WTC11 (cell line): ENCODE measurements around the gene GNAO1. TPM values are rescaled to one million over a fixed set of nuclear protein-coding genes. Genes with fewer than 3 reads are reported as not detected.

ENCODE experiments used
- ATAC-seq: fragments of 200-7000 bp; cut with Tn5 transposase; 2 replicates; pipeline ENCODE4 v1.10.0; 2021; ENCODE audit warnings: mild to moderate bottlenecking, moderate library complexity
- CTCF ChIA-PET: fragments of 300-600 bp; sonication (Branson Sonifier 250); formaldehyde crosslinking; loops from one replicate; lab custom pipeline; 2021; ENCODE audit warnings: antibody characterized with exemption; lab: Charles Lee
- POLR2A ChIA-PET: fragments of 350-600 bp; sonication (Branson Sonifier 250); formaldehyde crosslinking; loops from one replicate; lab custom pipeline; 2021; ENCODE audit warnings: antibody characterized with exemption; lab: Charles Lee
- DNase-seq: peaks from one replicate; pipeline ENCODE4 v3.0.0; 2021; ENCODE audit warnings: low spot score
- H3K27ac Mint-ChIP-seq: 2 replicates; pipeline ENCODE4 v1.8.0; 2021; ENCODE audit warnings: mixed read lengths
- H3K27me3 Mint-ChIP-seq: 2 replicates; pipeline ENCODE4 v1.8.0; 2021; ENCODE audit warnings: low read depth, mild to moderate bottlenecking, moderate library complexity, mixed read lengths
- H3K36me3 Mint-ChIP-seq: 2 replicates; pipeline ENCODE4 v1.8.0; 2021; ENCODE audit warnings: mixed read lengths
- H3K4me1 Mint-ChIP-seq: 2 replicates; pipeline ENCODE4 v1.8.0; 2022; ENCODE audit warnings: mixed read lengths
- H3K4me3 Mint-ChIP-seq: 2 replicates; pipeline ENCODE4 v1.8.0; 2021; ENCODE audit warnings: mild to moderate bottlenecking, moderate library complexity, mixed read lengths
- H3K9me3 Mint-ChIP-seq: 2 replicates; pipeline ENCODE4 v1.8.0; 2021; ENCODE audit warnings: mixed read lengths
- ATF3 ChIP-seq: sonication (generic); formaldehyde crosslinking; conservative IDR thresholded peaks from 2 replicates; pipeline ENCODE4 v1.8.1; 2022; ENCODE audit warnings: mild to moderate bottlenecking, missing genetic modification reagents
- CDX4 ChIP-seq: fragments of 250-450 bp; sonication (Bioruptor Pico); IDR thresholded peaks from 2 replicates; pipeline ENCODE4 v1.9.0; 2021; ENCODE audit warnings: moderate library complexity, mild to moderate bottlenecking, inconsistent platforms, borderline replicate concordance
- CREB1 ChIP-seq: sonication (generic); formaldehyde crosslinking; IDR thresholded peaks from 2 replicates; pipeline ENCODE4 v1.8.0; 2023; ENCODE audit warnings: mild to moderate bottlenecking, missing genetic modification reagents
- E2F1 ChIP-seq: sonication (generic); formaldehyde crosslinking; IDR thresholded peaks from 2 replicates; pipeline ENCODE4 v1.8.0; 2022; ENCODE audit warnings: mild to moderate bottlenecking, missing genetic modification reagents
- EMX1 ChIP-seq: fragments of 250-450 bp; sonication (Bioruptor Pico); IDR thresholded peaks from 2 replicates; pipeline ENCODE4 v1.8.0; 2021; ENCODE audit warnings: mild to moderate bottlenecking
- ESRRA ChIP-seq: sonication (generic); formaldehyde crosslinking; IDR thresholded peaks from 2 replicates; pipeline ENCODE4 v1.8.1; 2022; ENCODE audit warnings: mild to moderate bottlenecking, missing genetic modification reagents, borderline replicate concordance
- FOXP1 ChIP-seq: sonication (generic); formaldehyde crosslinking; IDR thresholded peaks from 2 replicates; pipeline ENCODE4 v1.8.0; 2022; ENCODE audit warnings: missing genetic modification reagents, mild to moderate bottlenecking, moderate library complexity, borderline replicate concordance
- MXD4 ChIP-seq: fragments of 250-450 bp; sonication (Bioruptor Pico); IDR thresholded peaks from 2 replicates; pipeline ENCODE4 v1.8.0; 2021; ENCODE audit warnings: mild to moderate bottlenecking, moderate library complexity, borderline replicate concordance
- NFATC4 ChIP-seq: fragments of 250-450 bp; sonication (Bioruptor Pico); IDR thresholded peaks from 2 replicates; pipeline ENCODE4 v1.9.0; 2021; ENCODE audit warnings: mild to moderate bottlenecking
- NR1H2 ChIP-seq: sonication (generic); formaldehyde crosslinking; IDR thresholded peaks from 2 replicates; pipeline ENCODE4 v1.9.0; 2021; ENCODE audit warnings: mild to moderate bottlenecking, moderate library complexity, missing genetic modification reagents
- NR3C1 ChIP-seq: sonication (generic); formaldehyde crosslinking; conservative IDR thresholded peaks from 2 replicates; pipeline ENCODE4 v1.8.1; 2023; ENCODE audit warnings: low read depth, mild to moderate bottlenecking, missing genetic modification reagents
- PRRX2 ChIP-seq: fragments of 250-450 bp; sonication (Bioruptor Pico); IDR thresholded peaks from 2 replicates; pipeline ENCODE4 v1.8.0; 2021; ENCODE audit warnings: mild to moderate bottlenecking
- RORB ChIP-seq: fragments of 250-450 bp; sonication (Bioruptor Pico); IDR thresholded peaks from 2 replicates; pipeline ENCODE4 v1.9.0; 2021; ENCODE audit warnings: mild to moderate bottlenecking
- TCF7 ChIP-seq: sonication (generic); formaldehyde crosslinking; IDR thresholded peaks from 2 replicates; pipeline ENCODE4 v1.8.0; 2022; ENCODE audit warnings: mild to moderate bottlenecking, low read depth, missing genetic modification reagents, moderate library complexity
- TP53 ChIP-seq: sonication (generic); formaldehyde crosslinking; IDR thresholded peaks from 2 replicates; pipeline ENCODE4 v1.8.1; 2023; ENCODE audit warnings: mild to moderate bottlenecking, missing genetic modification reagents
- ZBTB43 ChIP-seq: sonication (generic); formaldehyde crosslinking; IDR thresholded peaks from 2 replicates; pipeline ENCODE4 v1.8.1; 2023; ENCODE audit warnings: mild to moderate bottlenecking, missing genetic modification reagents
- ZNF121 ChIP-seq: sonication (generic); formaldehyde crosslinking; IDR thresholded peaks from 2 replicates; pipeline ENCODE4 v1.8.0; 2023; ENCODE audit warnings: missing genetic modification reagents
- ZNF416 ChIP-seq: fragments of 250-450 bp; sonication (Bioruptor Pico); IDR thresholded peaks from 2 replicates; pipeline ENCODE4 v1.9.0; 2021; ENCODE audit warnings: mild to moderate bottlenecking, inconsistent platforms
- ZNF671 ChIP-seq: fragments of 250-450 bp; sonication (Bioruptor Pico); IDR thresholded peaks from 2 replicates; pipeline ENCODE4 v1.8.0; 2021; ENCODE audit warnings: mild to moderate bottlenecking
- total RNA-seq: library from RNA; stranded (reverse); gene quantifications from 3 replicates; pipeline ENCODE4 v1.2.3, GENCODE V29; 2021
- TF ChIP-seq, protein P1 (sequence below): fragments of 200-600 bp; IDR thresholded peaks from 2 replicates; pipeline ENCODE4 v1.8.0; 2022; ENCODE audit warnings: antibody characterized with exemption
- TF ChIP-seq, protein P2 (sequence below): sonication (generic); formaldehyde crosslinking; IDR thresholded peaks from 2 replicates; pipeline ENCODE4 v1.8.0; 2023; ENCODE audit warnings: mild to moderate bottlenecking, missing genetic modification reagents

Gene GNAO1
- total RNA-seq, 1 experiment from 2014 or later: 30.6 TPM

- H3K27ac Mint-ChIP-seq: no peak overlapping the region
- ChIA-PET CTCF (no interaction called here), POLR2A (no interaction called here)
- no peak overlapping the region for H3K4me3 Mint-ChIP-seq
- H3K36me3 Mint-ChIP-seq: no peaks in the 10 kb centered on the region
- TF ChIP-seq ESRRA (no peak), ZBTB43 (CRISPR knock-in tag) (no peak), E2F1 (CRISPR knock-in tag) (no peak), TCF7 (no peak), MXD4 (CRISPR knock-in tag) (no peak), NFATC4 (CRISPR knock-in tag) (no peak), ZNF121 (CRISPR knock-in tag) (no peak), EMX1 (no peak), NR1H2 (CRISPR knock-in tag) (no peak), TP53 (CRISPR knock-in tag) (no peak), RORB (CRISPR knock-in tag) (no peak), FOXP1 (no peak)
- DNase-seq: no peak
- no peak for ATAC-seq
- peaks cover 18% of the 10 kb centered on the region for H3K4me1 Mint-ChIP-seq
- H3K9me3 Mint-ChIP-seq: no peaks in the 10 kb centered on the region
- H3K27me3 Mint-ChIP-seq: no peaks in the 10 kb centered on the region
Observed at GRCh38 chr16:56221995-56222394, 30.7 kb downstream of the GNAO1 start.

- POLR2A ChIA-PET: no interaction called here
- no peaks in the 10 kb centered on the region for H3K9me3 Mint-ChIP-seq
- CTCF ChIA-PET: interaction anchor here (0.8 kb wide), 1 partner anchor 19 kb away, joined by 3 read pairs; no protein-coding TSS in a partner anchor
Observed at GRCh38 chr16:56222474-56222997, 31.2 kb downstream of the GNAO1 start.

More at GRCh38 chr16:56222474-56222997, 31.2 kb downstream of the GNAO1 start:
- H3K27me3 Mint-ChIP-seq: no peaks in the 10 kb centered on the region
- ATAC-seq (peak; percentile 62), DNase-seq (no peak)
- H3K4me3 Mint-ChIP-seq: no peak overlapping the region
- peaks cover 18% of the 10 kb centered on the region for H3K4me1 Mint-ChIP-seq
- H3K27ac Mint-ChIP-seq: no peak overlapping the region
- no peak for TF ChIP-seq CDX4 (CRISPR knock-in tag)
- no peak for TF ChIP-seq ZNF671
- TF ChIP-seq, protein P1, sequence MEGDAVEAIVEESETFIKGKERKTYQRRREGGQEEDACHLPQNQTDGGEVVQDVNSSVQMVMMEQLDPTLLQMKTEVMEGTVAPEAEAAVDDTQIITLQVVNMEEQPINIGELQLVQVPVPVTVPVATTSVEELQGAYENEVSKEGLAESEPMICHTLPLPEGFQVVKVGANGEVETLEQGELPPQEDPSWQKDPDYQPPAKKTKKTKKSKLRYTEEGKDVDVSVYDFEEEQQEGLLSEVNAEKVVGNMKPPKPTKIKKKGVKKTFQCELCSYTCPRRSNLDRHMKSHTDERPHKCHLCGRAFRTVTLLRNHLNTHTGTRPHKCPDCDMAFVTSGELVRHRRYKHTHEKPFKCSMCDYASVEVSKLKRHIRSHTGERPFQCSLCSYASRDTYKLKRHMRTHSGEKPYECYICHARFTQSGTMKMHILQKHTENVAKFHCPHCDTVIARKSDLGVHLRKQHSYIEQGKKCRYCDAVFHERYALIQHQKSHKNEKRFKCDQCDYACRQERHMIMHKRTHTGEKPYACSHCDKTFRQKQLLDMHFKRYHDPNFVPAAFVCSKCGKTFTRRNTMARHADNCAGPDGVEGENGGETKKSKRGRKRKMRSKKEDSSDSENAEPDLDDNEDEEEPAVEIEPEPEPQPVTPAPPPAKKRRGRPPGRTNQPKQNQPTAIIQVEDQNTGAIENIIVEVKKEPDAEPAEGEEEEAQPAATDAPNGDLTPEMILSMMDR: no peak
- no peak for TF ChIP-seq ATF3 (CRISPR knock-in tag)
- no peak for TF ChIP-seq CREB1 (CRISPR knock-in tag)
- TF ChIP-seq, protein P2, sequence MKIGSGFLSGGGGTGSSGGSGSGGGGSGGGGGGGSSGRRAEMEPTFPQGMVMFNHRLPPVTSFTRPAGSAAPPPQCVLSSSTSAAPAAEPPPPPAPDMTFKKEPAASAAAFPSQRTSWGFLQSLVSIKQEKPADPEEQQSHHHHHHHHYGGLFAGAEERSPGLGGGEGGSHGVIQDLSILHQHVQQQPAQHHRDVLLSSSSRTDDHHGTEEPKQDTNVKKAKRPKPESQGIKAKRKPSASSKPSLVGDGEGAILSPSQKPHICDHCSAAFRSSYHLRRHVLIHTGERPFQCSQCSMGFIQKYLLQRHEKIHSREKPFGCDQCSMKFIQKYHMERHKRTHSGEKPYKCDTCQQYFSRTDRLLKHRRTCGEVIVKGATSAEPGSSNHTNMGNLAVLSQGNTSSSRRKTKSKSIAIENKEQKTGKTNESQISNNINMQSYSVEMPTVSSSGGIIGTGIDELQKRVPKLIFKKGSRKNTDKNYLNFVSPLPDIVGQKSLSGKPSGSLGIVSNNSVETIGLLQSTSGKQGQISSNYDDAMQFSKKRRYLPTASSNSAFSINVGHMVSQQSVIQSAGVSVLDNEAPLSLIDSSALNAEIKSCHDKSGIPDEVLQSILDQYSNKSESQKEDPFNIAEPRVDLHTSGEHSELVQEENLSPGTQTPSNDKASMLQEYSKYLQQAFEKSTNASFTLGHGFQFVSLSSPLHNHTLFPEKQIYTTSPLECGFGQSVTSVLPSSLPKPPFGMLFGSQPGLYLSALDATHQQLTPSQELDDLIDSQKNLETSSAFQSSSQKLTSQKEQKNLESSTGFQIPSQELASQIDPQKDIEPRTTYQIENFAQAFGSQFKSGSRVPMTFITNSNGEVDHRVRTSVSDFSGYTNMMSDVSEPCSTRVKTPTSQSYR (CRISPR knock-in tag): no peak
- no peak for TF ChIP-seq NR3C1 (CRISPR knock-in tag)
- TF ChIP-seq PRRX2 (CRISPR knock-in tag): no peak
- no peak for TF ChIP-seq ZNF416 (CRISPR knock-in tag)
- H3K36me3 Mint-ChIP-seq: no peaks in the 10 kb centered on the region
